Measurements from ENCODE around the gene ALKBH6.
A peak's percentile ranks its signal among the peaks of the same experiment; 100 is the strongest.
"Not testable (repeated sequence)": the region's sequence is repeated elsewhere in the genome, so short reads cannot be mapped to it uniquely, and the experiment has no call there.

Gene ALKBH6

DNA sequence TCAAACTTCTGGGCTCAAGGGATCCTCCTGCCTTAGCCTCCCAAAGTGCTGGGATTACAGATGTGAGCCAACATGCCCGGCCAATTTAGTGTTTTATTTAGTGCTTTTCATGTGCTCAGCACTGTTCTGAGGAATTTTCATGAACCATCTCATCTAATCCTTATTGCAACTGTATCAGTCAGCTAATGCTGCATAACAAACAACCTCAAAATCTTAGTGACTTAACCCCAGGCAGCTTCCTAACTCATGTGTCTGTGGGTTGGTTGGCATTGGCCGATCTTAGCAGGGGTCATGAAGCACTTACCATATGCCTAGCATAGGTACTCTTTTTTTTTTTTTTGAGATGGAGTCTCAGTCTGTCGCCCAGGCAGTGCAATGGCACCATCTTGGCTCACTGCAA lies 25.2 kb downstream of the ALKBH6 start:
- ChIA-PET CTCF (no interaction called here), POLR2A (no interaction called here)
- no peak for DNase-seq (ENCODE audit: extremely low spot score)
- TF ChIP-seq ARNT (IDR thresholded peaks at IDR 0.05) (no peak), ZNF384 (IDR thresholded peaks at IDR 0.05) (no peak), LEF1 (IDR thresholded peaks at IDR 0.05; ENCODE audit: borderline replicate concordance) (no peak), L3MBTL2 (conservative IDR thresholded peaks at IDR 0.05) (no peak), SP1 (IDR thresholded peaks at IDR 0.05) (no peak), HDGF (IDR thresholded peaks at IDR 0.05; ENCODE audit: borderline replicate concordance) (no peak), ELF4 (IDR thresholded peaks at IDR 0.05) (no peak), SUZ12 (IDR thresholded peaks at IDR 0.05) (no peak), FOXM1 (IDR thresholded peaks at IDR 0.05; ENCODE audit: borderline replicate concordance) (no peak), BHLHE40 (IDR thresholded peaks at IDR 0.05; ENCODE audit: borderline replicate concordance) (no peak), NFRKB (IDR thresholded peaks at IDR 0.05) (no peak), TARDBP (IDR thresholded peaks at IDR 0.05) (no peak), CTBP1 (IDR thresholded peaks at IDR 0.05; ENCODE audit: borderline replicate concordance) (no peak)
- TF ChIP-seq, protein P1, sequence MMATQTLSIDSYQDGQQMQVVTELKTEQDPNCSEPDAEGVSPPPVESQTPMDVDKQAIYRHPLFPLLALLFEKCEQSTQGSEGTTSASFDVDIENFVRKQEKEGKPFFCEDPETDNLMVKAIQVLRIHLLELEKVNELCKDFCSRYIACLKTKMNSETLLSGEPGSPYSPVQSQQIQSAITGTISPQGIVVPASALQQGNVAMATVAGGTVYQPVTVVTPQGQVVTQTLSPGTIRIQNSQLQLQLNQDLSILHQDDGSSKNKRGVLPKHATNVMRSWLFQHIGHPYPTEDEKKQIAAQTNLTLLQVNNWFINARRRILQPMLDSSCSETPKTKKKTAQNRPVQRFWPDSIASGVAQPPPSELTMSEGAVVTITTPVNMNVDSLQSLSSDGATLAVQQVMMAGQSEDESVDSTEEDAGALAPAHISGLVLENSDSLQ (IDR thresholded peaks at IDR 0.05): no peak

DNA sequence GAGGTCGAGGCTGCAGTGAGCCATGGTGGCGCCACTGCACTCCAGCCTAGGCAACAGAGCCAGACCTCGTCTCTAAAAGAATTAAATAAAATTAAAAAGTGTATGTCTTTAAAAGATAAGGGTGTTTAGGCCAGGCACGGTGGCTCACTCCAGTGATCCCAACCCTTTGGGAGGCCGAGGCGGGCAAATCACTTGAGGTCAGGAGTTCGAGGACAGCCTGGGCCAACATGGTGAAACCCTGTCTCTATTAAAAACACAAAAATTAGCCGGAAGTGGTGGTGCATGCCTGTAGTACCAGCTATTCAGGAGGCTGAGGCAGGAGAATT lies 26.5 kb downstream of the ALKBH6 start:
- POLR2A ChIA-PET: interaction anchor here (1.0 kb wide), 2 partner anchors 8 to 50 kb away, joined by 3 read pairs; no protein-coding TSS in a partner anchor
- no peak for TF ChIP-seq ZNF384 (IDR thresholded peaks at IDR 0.05)
- no peak for TF ChIP-seq FOXM1 (IDR thresholded peaks at IDR 0.05; ENCODE audit: borderline replicate concordance)
- no peak for TF ChIP-seq L3MBTL2 (conservative IDR thresholded peaks at IDR 0.05)
- no peak for TF ChIP-seq NFRKB (IDR thresholded peaks at IDR 0.05)
- TF ChIP-seq FOXA1 (IDR thresholded peaks at IDR 0.05): no peak
- no peak for TF ChIP-seq ELF4 (IDR thresholded peaks at IDR 0.05)
- TF ChIP-seq BHLHE40 (IDR thresholded peaks at IDR 0.05; ENCODE audit: borderline replicate concordance): no peak
- TF ChIP-seq LEF1 (IDR thresholded peaks at IDR 0.05; ENCODE audit: borderline replicate concordance): no peak
- TF ChIP-seq SP1 (IDR thresholded peaks at IDR 0.05): no peak
- no peak for TF ChIP-seq TARDBP (IDR thresholded peaks at IDR 0.05)
- no peak for TF ChIP-seq FOXK2 (IDR thresholded peaks at IDR 0.05)
- no peak for TF ChIP-seq CTBP1 (IDR thresholded peaks at IDR 0.05; ENCODE audit: borderline replicate concordance)
- no peak for TF ChIP-seq HDGF (IDR thresholded peaks at IDR 0.05; ENCODE audit: borderline replicate concordance)
- TF ChIP-seq, protein P1 (IDR thresholded peaks at IDR 0.05): no peak
- no peak for TF ChIP-seq ARNT (IDR thresholded peaks at IDR 0.05)
- CTCF ChIA-PET: no interaction called here
- no peak for DNase-seq (ENCODE audit: extremely low spot score)

DNA sequence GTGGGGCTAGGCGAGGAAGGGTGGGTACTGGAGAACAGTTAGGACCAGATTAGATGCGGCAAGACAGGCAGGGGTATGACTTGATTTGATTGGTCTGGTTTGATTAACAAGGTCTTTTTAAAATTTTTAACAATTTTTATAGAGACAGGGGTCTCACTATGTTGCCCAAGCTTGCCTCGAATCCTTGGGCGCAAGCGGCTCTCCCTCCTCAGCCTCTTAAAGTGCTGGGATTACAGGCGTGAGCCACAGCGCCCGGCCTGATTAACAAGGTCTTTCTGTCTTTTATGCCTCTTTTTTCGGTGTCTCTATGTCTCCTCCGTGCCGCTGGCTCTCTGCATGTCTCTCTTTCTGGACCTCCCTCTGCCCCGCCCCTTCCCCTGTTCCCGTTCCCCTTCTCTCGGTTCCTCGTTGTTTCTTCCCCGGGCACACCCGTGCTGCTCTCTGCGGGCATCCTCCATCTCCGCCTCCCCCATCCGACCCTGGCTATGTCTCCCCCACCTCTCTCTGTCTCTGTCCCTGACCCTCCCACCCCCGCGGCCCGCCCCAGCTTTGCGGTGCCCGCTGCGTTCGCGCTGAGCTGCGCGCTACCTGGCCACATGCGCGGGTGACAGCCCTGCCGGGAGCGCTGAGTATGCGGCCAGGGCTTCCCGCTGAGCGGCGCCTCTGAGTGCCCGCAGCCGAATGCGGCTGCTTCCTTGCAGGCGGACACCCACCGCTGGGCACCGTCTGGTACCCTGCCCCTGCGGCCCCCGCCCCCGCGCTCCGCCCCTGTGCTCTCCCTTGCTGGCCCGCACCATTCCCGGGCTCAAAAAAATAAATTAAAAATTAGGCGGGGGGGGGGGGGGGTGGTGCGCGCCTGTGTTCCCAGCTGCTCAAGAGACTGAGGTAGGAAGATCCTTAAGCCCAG lies 27.1 kb downstream of the ALKBH6 start:
- CTCF ChIA-PET: no interaction called here
- peak; percentile 57 for DNase-seq (ENCODE audit: extremely low spot score)

DNA sequence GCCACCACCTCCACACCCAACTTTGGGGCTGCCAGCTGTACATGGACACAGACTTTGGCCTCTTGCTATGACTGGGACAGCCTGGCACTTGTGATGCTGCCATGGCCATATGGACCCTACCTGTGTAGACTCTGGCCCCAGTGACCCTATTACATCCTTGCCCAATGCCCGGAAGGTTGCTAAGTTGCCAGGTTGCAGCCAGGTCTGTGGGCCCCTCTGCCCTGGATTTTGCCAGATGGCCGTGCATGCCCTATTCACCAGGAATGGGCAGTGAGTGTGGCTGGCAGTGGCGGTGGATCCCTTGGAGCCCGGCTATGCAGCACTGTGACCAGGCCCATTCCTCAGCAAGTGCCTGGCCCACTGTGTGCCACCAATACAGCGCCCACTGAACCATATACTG lies 27.9 kb downstream of the ALKBH6 start:
- ChIA-PET POLR2A (no interaction called here), CTCF (no interaction called here)
- no peak for DNase-seq (ENCODE audit: extremely low spot score)
- TF ChIP-seq SP1 (IDR thresholded peaks at IDR 0.05) (no peak), FOXA1 (IDR thresholded peaks at IDR 0.05) (no peak), ARNT (IDR thresholded peaks at IDR 0.05) (no peak), L3MBTL2 (conservative IDR thresholded peaks at IDR 0.05) (no peak), ZNF384 (IDR thresholded peaks at IDR 0.05) (no peak), FOXM1 (IDR thresholded peaks at IDR 0.05; ENCODE audit: borderline replicate concordance) (no peak), TARDBP (IDR thresholded peaks at IDR 0.05) (no peak), ELF4 (IDR thresholded peaks at IDR 0.05) (no peak), BHLHE40 (IDR thresholded peaks at IDR 0.05; ENCODE audit: borderline replicate concordance) (no peak), HDGF (IDR thresholded peaks at IDR 0.05; ENCODE audit: borderline replicate concordance) (no peak), SUZ12 (IDR thresholded peaks at IDR 0.05) (no peak)

More for the DNA sequence above, 27.1 kb downstream of the ALKBH6 start:
- TF ChIP-seq CTBP1 (IDR thresholded peaks at IDR 0.05; ENCODE audit: borderline replicate concordance) (no peak), ZNF384 (IDR thresholded peaks at IDR 0.05) (no peak), BHLHE40 (IDR thresholded peaks at IDR 0.05; ENCODE audit: borderline replicate concordance) (no peak), TARDBP (IDR thresholded peaks at IDR 0.05) (no peak), HDGF (IDR thresholded peaks at IDR 0.05; ENCODE audit: borderline replicate concordance) (no peak), NFRKB (IDR thresholded peaks at IDR 0.05) (no peak), SP1 (IDR thresholded peaks at IDR 0.05) (no peak), LEF1 (IDR thresholded peaks at IDR 0.05; ENCODE audit: borderline replicate concordance) (no peak), SUZ12 (IDR thresholded peaks at IDR 0.05) (no peak), ELF4 (IDR thresholded peaks at IDR 0.05) (no peak), L3MBTL2 (conservative IDR thresholded peaks at IDR 0.05) (no peak), FOXM1 (IDR thresholded peaks at IDR 0.05; ENCODE audit: borderline replicate concordance) (no peak), FOXA1 (IDR thresholded peaks at IDR 0.05) (no peak), FOXK2 (IDR thresholded peaks at IDR 0.05) (no peak), ARNT (IDR thresholded peaks at IDR 0.05) (no peak)
- TF ChIP-seq, protein P1 (IDR thresholded peaks at IDR 0.05): no peak
- POLR2A ChIA-PET: interaction anchor here (1.0 kb wide), 2 partner anchors 9 to 50 kb away, joined by 3 read pairs; no protein-coding TSS in a partner anchor

DNA sequence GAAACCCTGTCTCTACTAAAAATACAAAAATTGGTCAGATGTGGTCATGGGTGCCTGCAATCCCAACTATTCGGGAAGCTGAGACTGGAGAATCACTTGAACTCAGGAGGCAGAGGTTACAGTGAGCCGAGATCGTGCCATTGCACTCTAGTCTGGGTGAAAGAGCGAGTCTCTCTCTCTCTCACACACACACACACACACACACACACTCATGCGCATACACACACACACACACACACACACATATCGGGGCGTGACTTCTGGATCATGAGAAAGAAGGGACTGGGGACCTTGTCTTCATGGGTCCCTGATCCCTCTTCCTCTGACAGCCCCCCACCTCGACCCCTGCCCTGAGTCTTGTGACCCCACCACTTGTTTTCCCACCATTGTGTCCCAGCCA lies 30.8 kb downstream of the ALKBH6 start:
- ChIA-PET POLR2A (no interaction called here), CTCF (no interaction called here)
- no peak for DNase-seq (ENCODE audit: extremely low spot score)
- TF ChIP-seq SUZ12 (IDR thresholded peaks at IDR 0.05): no peak
- TF ChIP-seq ELF4 (IDR thresholded peaks at IDR 0.05): no peak
- TF ChIP-seq BHLHE40 (IDR thresholded peaks at IDR 0.05; ENCODE audit: borderline replicate concordance): no peak
- no peak for TF ChIP-seq SP1 (IDR thresholded peaks at IDR 0.05)
- no peak for TF ChIP-seq FOXA1 (IDR thresholded peaks at IDR 0.05)
- TF ChIP-seq CTBP1 (IDR thresholded peaks at IDR 0.05; ENCODE audit: borderline replicate concordance): no peak
- TF ChIP-seq FOXM1 (IDR thresholded peaks at IDR 0.05; ENCODE audit: borderline replicate concordance): no peak
- no peak for TF ChIP-seq L3MBTL2 (conservative IDR thresholded peaks at IDR 0.05)
- TF ChIP-seq, protein P1 (IDR thresholded peaks at IDR 0.05): no peak
- TF ChIP-seq HDGF (IDR thresholded peaks at IDR 0.05; ENCODE audit: borderline replicate concordance): no peak
- TF ChIP-seq TARDBP (IDR thresholded peaks at IDR 0.05): no peak
- TF ChIP-seq LEF1 (IDR thresholded peaks at IDR 0.05; ENCODE audit: borderline replicate concordance): no peak
- TF ChIP-seq FOXK2 (IDR thresholded peaks at IDR 0.05): no peak
- TF ChIP-seq NFRKB (IDR thresholded peaks at IDR 0.05): no peak
- TF ChIP-seq ZNF384 (IDR thresholded peaks at IDR 0.05): no peak
- TF ChIP-seq ARNT (IDR thresholded peaks at IDR 0.05): no peak

DNA sequence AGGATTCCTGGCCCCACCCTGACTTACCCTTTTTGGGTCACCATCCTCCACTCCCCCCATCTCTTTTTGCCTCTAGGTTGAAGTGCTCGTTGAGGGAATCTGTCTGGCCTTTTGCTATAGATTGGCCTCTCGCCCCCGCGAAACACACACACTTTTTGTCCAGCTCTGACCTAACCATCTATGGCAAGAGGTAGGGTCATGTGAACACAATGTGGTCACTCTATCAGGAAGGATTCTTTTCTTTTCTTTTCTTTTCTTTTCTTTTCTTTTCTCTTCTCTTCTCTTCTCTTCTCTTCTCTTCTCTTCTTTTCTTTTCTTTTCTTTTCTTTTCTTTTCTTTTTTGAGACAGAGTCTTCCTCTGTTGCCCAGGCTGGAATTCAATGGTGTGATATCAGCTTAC lies 33.0 kb downstream of the ALKBH6 start:
- DNase-seq (ENCODE audit: extremely low spot score); POLR2A ChIA-PET; CTCF ChIA-PET: not testable (repeated sequence)
